HepG2 (cell line): ENCODE measurements around the gene DHRS1. TPM values are rescaled to one million over a fixed set of nuclear protein-coding genes. Genes with fewer than 3 reads are reported as not detected.
A peak's percentile ranks its signal among the peaks of the same experiment; 100 is the strongest.

Source experiments
- AGO2 ChIP-seq: fragments of 200-400 bp; formaldehyde crosslinking; optimal IDR thresholded peaks from 2 replicates; pipeline ENCODE3; 2017; ENCODE audit warnings: mild to moderate bottlenecking, low read depth, low read length, moderate library complexity
- CC2D1A ChIP-seq: sonication (generic); formaldehyde crosslinking; IDR thresholded peaks from 2 replicates; pipeline ENCODE4 v1.8.1; 2023; ENCODE audit warnings: mild to moderate bottlenecking, missing genetic modification reagents
- HOXA9 ChIP-seq: sonication (generic); formaldehyde crosslinking; IDR thresholded peaks from 2 replicates; pipeline ENCODE4 v1.8.1; 2022; ENCODE audit warnings: missing genetic modification reagents, mild to moderate bottlenecking, moderate library complexity, borderline replicate concordance
- IRX3 ChIP-seq: sonication (generic); formaldehyde crosslinking; IDR thresholded peaks from 2 replicates; pipeline ENCODE4 v1.8.1; 2023; ENCODE audit warnings: mild to moderate bottlenecking, low read depth, missing genetic modification reagents, borderline replicate concordance
- PHF8 ChIP-seq: sonication (generic); formaldehyde crosslinking; IDR thresholded peaks from 2 replicates; pipeline ENCODE4 v1.5.0; 2020; ENCODE audit warnings: missing genetic modification reagents
- REPIN1 ChIP-seq: sonication (generic); formaldehyde crosslinking; IDR thresholded peaks from 2 replicates; pipeline ENCODE4 v1.8.0; 2022; ENCODE audit warnings: missing genetic modification reagents, low read depth, mild to moderate bottlenecking, borderline replicate concordance
- SMARCE1 ChIP-seq: fragments of 450-650 bp; IDR thresholded peaks from 2 replicates; pipeline ENCODE4 v1.6.1; 2017; ENCODE audit warnings: borderline replicate concordance
- SRSF1 ChIP-seq: fragments of 200-400 bp; formaldehyde crosslinking; optimal IDR thresholded peaks from 2 replicates; pipeline ENCODE3; 2017; ENCODE audit warnings: mild to moderate bottlenecking, low read depth, low read length, moderate library complexity
- THAP11 ChIP-seq: IDR thresholded peaks from 2 replicates; pipeline ENCODE4 v1.6.1; 2016; ENCODE audit warnings: missing biosample characterization, missing genetic modification reagents
- ZNF143 ChIP-seq: sonication (generic); formaldehyde crosslinking; IDR thresholded peaks from 2 replicates; pipeline ENCODE4 v1.4.0; 2020; ENCODE audit warnings: missing genetic modification reagents
- ZNF264 ChIP-seq: sonication (generic); formaldehyde crosslinking; IDR thresholded peaks from 2 replicates; pipeline ENCODE4 v1.4.0; 2020; ENCODE audit warnings: missing genetic modification reagents
- ZNF772 ChIP-seq: sonication (generic); formaldehyde crosslinking; IDR thresholded peaks from 2 replicates; pipeline ENCODE4 v1.5.0; 2020; ENCODE audit warnings: mild to moderate bottlenecking, missing genetic modification reagents
- ZNF883 ChIP-seq: sonication (generic); formaldehyde crosslinking; IDR thresholded peaks from 2 replicates; pipeline ENCODE4 v1.5.1; 2020; ENCODE audit warnings: mild to moderate bottlenecking, missing genetic modification reagents; ENCODE audit errors: not compliant biosample characterization
- polyA plus RNA-seq, 8 experiments: library from polyadenylated mRNA; depleted of rRNA in 3 of 8; stranded (reverse) in 7 of 8; unstranded in 1 of 8; fragments of >200 nt; fragmentation: Illumina TruSeq in 4 of 8; extraction: Trizol in 4 of 8; gene quantifications; 2 replicates each; pipeline versions ENCODE4 v1.2.1 to v1.2.3, GENCODE V29; 2011 to 2016; ENCODE audit warnings: low read depth in 4 of 8, missing spikeins in 1 of 8, mixed read lengths in 1 of 8; ENCODE audit not compliant: insufficient read depth in 1 of 8
- total RNA-seq, 5 experiments: library from RNA; depleted of rRNA; stranded (reverse); fragments of >200 nt; fragmentation: Illumina TruSeq; extraction: Trizol; gene quantifications; 2 replicates each; pipeline ENCODE4 v1.2.3, GENCODE V29; 2016; ENCODE audit warnings: low read depth in 1 of 5
- TF ChIP-seq, protein P1 (sequence below): sonication (generic); formaldehyde crosslinking; IDR thresholded peaks from 2 replicates; pipeline ENCODE4 v1.5.0; 2020; ENCODE audit warnings: mild to moderate bottlenecking, missing genetic modification reagents
- TF ChIP-seq, protein P2 (sequence below): sonication (generic); formaldehyde crosslinking; IDR thresholded peaks from 2 replicates; pipeline ENCODE4 v1.5.0; 2020; ENCODE audit warnings: missing genetic modification reagents
- TF ChIP-seq, protein P3 (sequence below): sonication (generic); formaldehyde crosslinking; IDR thresholded peaks from 2 replicates; pipeline ENCODE4 v1.4.0; 2020; ENCODE audit warnings: missing genetic modification reagents; ENCODE audit errors: not compliant biosample characterization
- TF ChIP-seq, protein P4 (sequence below): sonication (generic); formaldehyde crosslinking; IDR thresholded peaks from 2 replicates; pipeline ENCODE4 v1.5.0; 2020; ENCODE audit warnings: mild to moderate bottlenecking, missing genetic modification reagents
- TF ChIP-seq, protein P5 (sequence below): sonication (generic); formaldehyde crosslinking; IDR thresholded peaks from 2 replicates; pipeline ENCODE4 v1.4.0; 2020; ENCODE audit warnings: missing genetic modification reagents, borderline replicate concordance
- TF ChIP-seq, protein P6 (sequence below): fragments of 450-650 bp; IDR thresholded peaks from 2 replicates; pipeline ENCODE4 v1.6.1; 2016

Gene DHRS1
- total and polyA plus RNA-seq, 2 of the 13 experiments (the other 11 are each of a cell fraction or from before 2014, with no cell fraction given), result 49.8 to 60.8 TPM

DNA sequence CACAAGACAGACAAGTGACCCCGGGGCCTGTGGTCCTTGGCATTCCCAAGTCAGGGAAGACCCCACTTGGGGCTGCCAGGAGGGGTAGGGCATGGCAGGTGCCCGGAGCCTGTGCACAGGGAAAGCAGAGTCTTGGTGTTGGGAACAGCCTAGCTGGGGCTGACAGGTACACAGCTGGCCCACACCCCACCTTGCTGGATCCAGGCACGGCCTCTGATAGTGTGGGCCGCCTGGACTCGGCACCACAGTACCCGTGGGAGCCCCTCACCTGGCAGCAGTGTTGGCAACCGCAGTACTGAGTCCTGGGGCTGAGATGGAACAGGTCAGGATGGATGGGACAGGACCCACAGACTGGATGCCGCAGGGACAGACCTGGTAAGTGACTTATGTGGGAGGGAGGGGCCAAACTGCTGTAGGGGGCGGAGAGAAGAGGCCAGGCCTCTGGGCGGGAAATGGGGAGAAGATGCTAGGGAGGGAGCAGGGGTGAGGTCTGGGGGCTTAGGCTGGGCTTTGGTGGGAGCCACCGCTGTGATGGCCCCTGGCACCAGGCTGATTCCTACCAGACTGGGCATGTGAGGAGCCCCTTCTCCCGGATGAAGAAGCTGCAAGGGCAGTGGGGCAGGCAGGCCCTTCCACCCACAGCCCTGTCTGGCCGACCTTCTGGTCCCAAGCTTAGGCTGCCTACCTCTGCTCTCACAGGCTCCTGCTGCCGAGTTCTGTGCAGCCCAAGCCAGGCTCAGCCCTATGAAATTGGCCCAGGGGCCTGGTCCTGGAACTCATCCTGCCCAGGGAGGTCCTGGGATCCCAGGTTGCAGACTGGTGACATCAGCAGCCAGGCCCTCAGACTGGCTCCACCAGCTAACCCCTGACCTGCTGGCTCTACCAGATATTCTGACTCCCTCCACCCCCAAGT, 36.5 kb downstream of the DHRS1 start, which contains the start of gene TGM1 (continued):
- TF ChIP-seq, protein P1, sequence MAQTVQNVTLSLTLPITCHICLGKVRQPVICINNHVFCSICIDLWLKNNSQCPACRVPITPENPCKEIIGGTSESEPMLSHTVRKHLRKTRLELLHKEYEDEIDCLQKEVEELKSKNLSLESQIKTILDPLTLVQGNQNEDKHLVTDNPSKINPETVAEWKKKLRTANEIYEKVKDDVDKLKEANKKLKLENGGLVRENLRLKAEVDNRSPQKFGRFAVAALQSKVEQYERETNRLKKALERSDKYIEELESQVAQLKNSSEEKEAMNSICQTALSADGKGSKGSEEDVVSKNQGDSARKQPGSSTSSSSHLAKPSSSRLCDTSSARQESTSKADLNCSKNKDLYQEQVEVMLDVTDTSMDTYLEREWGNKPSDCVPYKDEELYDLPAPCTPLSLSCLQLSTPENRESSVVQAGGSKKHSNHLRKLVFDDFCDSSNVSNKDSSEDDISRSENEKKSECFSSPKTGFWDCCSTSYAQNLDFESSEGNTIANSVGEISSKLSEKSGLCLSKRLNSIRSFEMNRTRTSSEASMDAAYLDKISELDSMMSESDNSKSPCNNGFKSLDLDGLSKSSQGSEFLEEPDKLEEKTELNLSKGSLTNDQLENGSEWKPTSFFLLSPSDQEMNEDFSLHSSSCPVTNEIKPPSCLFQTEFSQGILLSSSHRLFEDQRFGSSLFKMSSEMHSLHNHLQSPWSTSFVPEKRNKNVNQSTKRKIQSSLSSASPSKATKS, result no peak
- TF ChIP-seq ZNF143 (no peak), CC2D1A (CRISPR knock-in tag) (no peak), THAP11 (no peak), AGO2 (peak; percentile 51), ZNF883 (CRISPR knock-in tag) (peak; percentile 62), ZNF772 (CRISPR knock-in tag) (no peak), REPIN1 (no peak), PHF8 (no peak), ZNF264 (CRISPR knock-in tag) (no peak), SRSF1 (no peak), IRX3 (CRISPR knock-in tag) (no peak), HOXA9 (CRISPR knock-in tag) (no peak), SMARCE1 (no peak)
- TF ChIP-seq, protein P2, sequence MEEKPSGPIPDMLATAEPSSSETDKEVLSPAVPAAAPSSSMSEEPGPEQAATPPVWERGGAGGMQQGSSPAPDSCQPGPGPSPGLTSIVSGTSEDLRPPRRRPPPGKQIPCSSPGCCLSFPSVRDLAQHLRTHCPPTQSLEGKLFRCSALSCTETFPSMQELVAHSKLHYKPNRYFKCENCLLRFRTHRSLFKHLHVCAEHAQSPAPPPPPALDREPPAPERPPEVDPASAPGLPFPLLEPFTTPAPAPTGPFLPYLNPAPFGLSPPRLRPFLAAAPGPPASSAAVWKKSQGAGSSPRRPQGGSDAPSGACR, result no peak
- TF ChIP-seq, protein P3, sequence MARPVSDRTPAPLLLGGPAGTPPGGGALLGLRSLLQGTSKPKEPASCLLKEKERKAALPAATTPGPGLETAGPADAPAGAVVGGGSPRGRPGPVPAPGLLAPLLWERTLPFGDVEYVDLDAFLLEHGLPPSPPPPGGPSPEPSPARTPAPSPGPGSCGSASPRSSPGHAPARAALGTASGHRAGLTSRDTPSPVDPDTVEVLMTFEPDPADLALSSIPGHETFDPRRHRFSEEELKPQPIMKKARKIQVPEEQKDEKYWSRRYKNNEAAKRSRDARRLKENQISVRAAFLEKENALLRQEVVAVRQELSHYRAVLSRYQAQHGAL, result no peak
- TF ChIP-seq, protein P4, sequence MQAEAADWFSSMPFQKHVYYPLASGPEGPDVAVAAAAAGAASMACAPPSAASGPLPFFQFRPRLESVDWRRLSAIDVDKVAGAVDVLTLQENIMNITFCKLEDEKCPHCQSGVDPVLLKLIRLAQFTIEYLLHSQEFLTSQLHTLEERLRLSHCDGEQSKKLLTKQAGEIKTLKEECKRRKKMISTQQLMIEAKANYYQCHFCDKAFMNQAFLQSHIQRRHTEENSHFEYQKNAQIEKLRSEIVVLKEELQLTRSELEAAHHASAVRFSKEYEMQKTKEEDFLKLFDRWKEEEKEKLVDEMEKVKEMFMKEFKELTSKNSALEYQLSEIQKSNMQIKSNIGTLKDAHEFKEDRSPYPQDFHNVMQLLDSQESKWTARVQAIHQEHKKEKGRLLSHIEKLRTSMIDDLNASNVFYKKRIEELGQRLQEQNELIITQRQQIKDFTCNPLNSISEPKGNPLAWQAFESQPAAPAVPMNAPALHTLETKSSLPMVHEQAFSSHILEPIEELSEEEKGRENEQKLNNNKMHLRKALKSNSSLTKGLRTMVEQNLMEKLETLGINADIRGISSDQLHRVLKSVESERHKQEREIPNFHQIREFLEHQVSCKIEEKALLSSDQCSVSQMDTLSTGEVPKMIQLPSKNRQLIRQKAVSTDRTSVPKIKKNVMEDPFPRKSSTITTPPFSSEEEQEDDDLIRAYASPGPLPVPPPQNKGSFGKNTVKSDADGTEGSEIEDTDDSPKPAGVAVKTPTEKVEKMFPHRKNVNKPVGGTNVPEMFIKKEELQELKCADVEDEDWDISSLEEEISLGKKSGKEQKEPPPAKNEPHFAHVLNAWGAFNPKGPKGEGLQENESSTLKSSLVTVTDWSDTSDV (CRISPR knock-in tag), result no peak
- TF ChIP-seq, protein P5, sequence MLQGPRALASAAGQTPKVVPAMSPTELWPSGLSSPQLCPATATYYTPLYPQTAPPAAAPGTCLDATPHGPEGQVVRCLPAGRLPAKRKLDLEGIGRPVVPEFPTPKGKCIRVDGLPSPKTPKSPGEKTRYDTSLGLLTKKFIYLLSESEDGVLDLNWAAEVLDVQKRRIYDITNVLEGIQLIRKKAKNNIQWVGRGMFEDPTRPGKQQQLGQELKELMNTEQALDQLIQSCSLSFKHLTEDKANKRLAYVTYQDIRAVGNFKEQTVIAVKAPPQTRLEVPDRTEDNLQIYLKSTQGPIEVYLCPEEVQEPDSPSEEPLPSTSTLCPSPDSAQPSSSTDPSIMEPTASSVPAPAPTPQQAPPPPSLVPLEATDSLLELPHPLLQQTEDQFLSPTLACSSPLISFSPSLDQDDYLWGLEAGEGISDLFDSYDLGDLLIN, result no peak
- TF ChIP-seq, protein P6, sequence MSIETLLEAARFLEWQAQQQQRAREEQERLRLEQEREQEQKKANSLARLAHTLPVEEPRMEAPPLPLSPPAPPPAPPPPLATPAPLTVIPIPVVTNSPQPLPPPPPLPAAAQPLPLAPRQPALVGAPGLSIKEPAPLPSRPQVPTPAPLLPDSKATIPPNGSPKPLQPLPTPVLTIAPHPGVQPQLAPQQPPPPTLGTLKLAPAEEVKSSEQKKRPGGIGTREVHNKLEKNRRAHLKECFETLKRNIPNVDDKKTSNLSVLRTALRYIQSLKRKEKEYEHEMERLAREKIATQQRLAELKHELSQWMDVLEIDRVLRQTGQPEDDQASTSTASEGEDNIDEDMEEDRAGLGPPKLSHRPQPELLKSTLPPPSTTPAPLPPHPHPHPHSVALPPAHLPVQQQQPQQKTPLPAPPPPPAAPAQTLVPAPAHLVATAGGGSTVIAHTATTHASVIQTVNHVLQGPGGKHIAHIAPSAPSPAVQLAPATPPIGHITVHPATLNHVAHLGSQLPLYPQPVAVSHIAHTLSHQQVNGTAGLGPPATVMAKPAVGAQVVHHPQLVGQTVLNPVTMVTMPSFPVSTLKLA, result no peak
